ENCODE data around the gene PNPLA3. TPM values are rescaled to one million over a fixed set of nuclear protein-coding genes. Genes with fewer than 3 reads are reported as not detected.

PNPLA3 gene
- polyA plus RNA-seq, 1 of the 3 experiments (the other 2 are of a cell fraction), result 3.2 TPM

GRCh38 chr22:43953988-43954785, 30.6 kb downstream of the PNPLA3 start:
- peaks cover 3% of the 10 kb centered on the region; the same call in 1 of the 2 replicates for H4K20me1 ChIP-seq (ENCODE audit: insufficient read depth)
- peaks cover 0 to 6% of the 10 kb centered on the region in 2 experiments for H3K36me3 ChIP-seq (replicated peaks in 1 of 2; ENCODE audit: control insufficient read depth in 1 of 2, insufficient read depth in 2 of 2, low read length in 1 of 2)
- peaks cover 8 to 17% of the 10 kb centered on the region in 2 experiments; a peak in 3 of 4 replicates for H3K4me1 ChIP-seq (ENCODE audit: control insufficient read depth in 1 of 2, insufficient read depth in 2 of 2, low read depth in 1 of 2, low read length in 1 of 2)
- TF ChIP-seq FOSL2 (IDR thresholded peaks at IDR 0.05; ENCODE audit: borderline replicate concordance, low read depth), result no peak
- TF ChIP-seq CTCF (IDR thresholded peaks at IDR 0.05), result no peak
- no peak for TF ChIP-seq ELF1 (IDR thresholded peaks at IDR 0.05)
- no peak for TF ChIP-seq SIN3A (IDR thresholded peaks at IDR 0.05; ENCODE audit: borderline replicate concordance, low read depth, low read length)
- TF ChIP-seq POLR2AphosphoS5 (IDR thresholded peaks at IDR 0.05; ENCODE audit: low read depth, low read length), result no peak
- TF ChIP-seq JUND (IDR thresholded peaks at IDR 0.05), result no peak
- TF ChIP-seq RCOR1 (IDR thresholded peaks at IDR 0.05; ENCODE audit: low read length), result no peak
- no peak for TF ChIP-seq EZH2phosphoT487 (IDR thresholded peaks at IDR 0.05; ENCODE audit: borderline replicate concordance, low read depth)
- TF ChIP-seq ZBTB33 (IDR thresholded peaks at IDR 0.05; ENCODE audit: borderline replicate concordance, low read depth), result no peak
- TF ChIP-seq IRF3 (IDR thresholded peaks at IDR 0.05; ENCODE audit: low read depth, low read length), result no peak
- no peak for TF ChIP-seq USF2 (IDR thresholded peaks at IDR 0.05; ENCODE audit: borderline replicate concordance, low read depth, low read length)
- TF ChIP-seq TAF1 (IDR thresholded peaks at IDR 0.05; ENCODE audit: borderline replicate concordance, low read depth, low read length), result no peak
- no peak for TF ChIP-seq RXRA (IDR thresholded peaks at IDR 0.05; ENCODE audit: borderline replicate concordance, low read depth)
- peaks cover 34% of the 10 kb centered on the region for H3K79me2 ChIP-seq (ENCODE audit: insufficient read depth)
- H3K4me3 ChIP-seq (ENCODE audit: low read depth in 2 of 2, low read length in 1 of 2), result peak overlapping the region; percentile 86 to 89
- peak overlapping the region; percentile 73 for H3K9ac ChIP-seq
- H3K27ac ChIP-seq (ENCODE audit: low read depth in 2 of 2, low read length in 1 of 2), result peak overlapping the region in 1 of 2 experiments; percentile 69; a peak in 1 of 4 replicates
- no peaks in the 10 kb centered on the region for H3K27me3 ChIP-seq (ENCODE audit: insufficient read depth)
- DNase-seq, result peak; percentile 47
- H2AFZ ChIP-seq (ENCODE audit: low read depth), result 0 out of 2 replicates have a peak overlapping the region, but pooled peaks have one; percentile 59
- CTCF ChIA-PET, result interaction anchor here (0.8 to 2.0 kb wide), 4 partner anchors 9 to 118 kb away, joined by 4 to 21 read pairs (median 4); no protein-coding TSS in a partner anchor
- H3K9me2 ChIP-seq, result no peaks in the 10 kb centered on the region
- H3F3A ChIP-seq (replicated peaks; ENCODE audit: insufficient read depth), result peaks cover 19% of the 10 kb centered on the region
- 16% methylated on average over 7 of the region's 7 CpGs for WGBS (ENCODE audit: low lambda C conversion rate)
- H3K9me3 ChIP-seq, result no peaks in the 10 kb centered on the region
- POLR2A ChIA-PET, result interaction anchor here (0.9 kb wide), 1 partner anchor 8 kb away, joined by 3 read pairs; no protein-coding TSS in a partner anchor
- peak overlapping the region; percentile 96 for H3K4me2 ChIP-seq

Measured in SK-N-SH (cell line).